ENCODE data around the gene SUPV3L1. TPM values are rescaled to one million over a fixed set of nuclear protein-coding genes. Genes with fewer than 3 reads are reported as not detected.
A peak's percentile ranks its signal among the peaks of the same experiment; 100 is the strongest.

Gene SUPV3L1
- total RNA-seq, 4 donors from 2014 or later = 19.6 to 21.4 (median 20.4) TPM

GRCh38 chr10:69254877-69255276 is 74.8 kb downstream of the SUPV3L1 start:
- intact Hi-C loops (cut with DNase I; ENCODE audit: low total_unique reads) = no loop called here
- 61 to 78% methylated on average over 7 of the region's 7 CpGs for WGBS, 2 donors

More at GRCh38 chr10:69254877-69255276, 74.8 kb downstream of the SUPV3L1 start:
- DNase-seq (ENCODE audit: low spot score in 2 of 2) = peak in 1 of 2 donors; percentile 20
- TF ChIP-seq POLR2A (IDR thresholded peaks at IDR 0.05) = no peak
- TF ChIP-seq, protein P1, sequence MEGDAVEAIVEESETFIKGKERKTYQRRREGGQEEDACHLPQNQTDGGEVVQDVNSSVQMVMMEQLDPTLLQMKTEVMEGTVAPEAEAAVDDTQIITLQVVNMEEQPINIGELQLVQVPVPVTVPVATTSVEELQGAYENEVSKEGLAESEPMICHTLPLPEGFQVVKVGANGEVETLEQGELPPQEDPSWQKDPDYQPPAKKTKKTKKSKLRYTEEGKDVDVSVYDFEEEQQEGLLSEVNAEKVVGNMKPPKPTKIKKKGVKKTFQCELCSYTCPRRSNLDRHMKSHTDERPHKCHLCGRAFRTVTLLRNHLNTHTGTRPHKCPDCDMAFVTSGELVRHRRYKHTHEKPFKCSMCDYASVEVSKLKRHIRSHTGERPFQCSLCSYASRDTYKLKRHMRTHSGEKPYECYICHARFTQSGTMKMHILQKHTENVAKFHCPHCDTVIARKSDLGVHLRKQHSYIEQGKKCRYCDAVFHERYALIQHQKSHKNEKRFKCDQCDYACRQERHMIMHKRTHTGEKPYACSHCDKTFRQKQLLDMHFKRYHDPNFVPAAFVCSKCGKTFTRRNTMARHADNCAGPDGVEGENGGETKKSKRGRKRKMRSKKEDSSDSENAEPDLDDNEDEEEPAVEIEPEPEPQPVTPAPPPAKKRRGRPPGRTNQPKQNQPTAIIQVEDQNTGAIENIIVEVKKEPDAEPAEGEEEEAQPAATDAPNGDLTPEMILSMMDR (IDR thresholded peaks at IDR 0.05) = no peak
- H3K4me3 ChIP-seq (ENCODE audit: low read depth, poor library complexity, severe bottlenecking) = no peak overlapping the region

Other genes starting within 250 kb of the SUPV3L1 start
- 10 to 100 TPM; 41.9 to 55.5 (median 47.9) TPM for gene DDX21, start 224.1 kb upstream of the SUPV3L1 start, total RNA-seq
- 10 to 100 TPM; 21.9 to 23.8 (median 22.9) TPM for gene KIFBP, start 191.4 kb upstream of the SUPV3L1 start, total RNA-seq
- gene SRGN, start 92.1 kb upstream of the SUPV3L1 start, total RNA-seq = 10 to 100 TPM; 20.6 to 39.6 (median 24.1) TPM
- 10 to 100 TPM; 32.3 to 36.3 (median 34.0) TPM for gene VPS26A, start 56.1 kb upstream of the SUPV3L1 start, total RNA-seq
- gene HKDC1, start 40.1 kb downstream of the SUPV3L1 start, total RNA-seq = 1 to 10 TPM in 1 of 4 donors, under 1 TPM in 2, not detected in 1; 0.04 to 1.4 (median 0.12) TPM
- 100 to 1,000 TPM; 117 to 162 (median 158) TPM for gene HK1, start 98.3 kb downstream of the SUPV3L1 start, total RNA-seq
- gene TACR2, start 236.7 kb downstream of the SUPV3L1 start, total RNA-seq = 1 to 10 TPM in 2 of 4 donors, under 1 TPM in 1, not detected in 1; 0.29 to 1.8 (median 1.7) TPM